ENCODE data around the gene MPPED1. TPM values are rescaled to one million over a fixed set of nuclear protein-coding genes. Genes with fewer than 3 reads are reported as not detected.

The MPPED1 gene
- polyA plus RNA-seq, 1 experiment, result not detected

GRCh38 chr22:43418079-43418825 is 6.4 kb downstream of the MPPED1 start:
- H3K27me3 ChIP-seq (ENCODE audit: control insufficient read depth, insufficient read depth, low read length), result peaks cover 24% of the 10 kb centered on the region

GRCh38 chr22:43419371-43420080 is 7.7 kb downstream of the MPPED1 start:
- ChIA-PET POLR2A (no interaction called here), CTCF (no interaction called here)
- TF ChIP-seq CTCF (IDR thresholded peaks at IDR 0.05; ENCODE audit: low read depth, low read length), result no peak
- Histone ChIP-seq H3K4me3 (ENCODE audit: low read depth, low read length) (no peak overlapping the region), H3K27me3 (ENCODE audit: control insufficient read depth, insufficient read depth, low read length) (peaks cover 16% of the 10 kb centered on the region), H3K9me3 (ENCODE audit: control insufficient read depth, insufficient read depth, low read length) (no peaks in the 10 kb centered on the region), H3K27ac (ENCODE audit: low read depth, low read length) (no peak overlapping the region)
- no peak for DNase-seq (ENCODE audit: low read depth, low spot score)

More at GRCh38 chr22:43418079-43418825, 6.4 kb downstream of the MPPED1 start:
- TF ChIP-seq CTCF (IDR thresholded peaks at IDR 0.05; ENCODE audit: low read depth, low read length), result no peak
- no peak for DNase-seq (ENCODE audit: low read depth, low spot score)
- ChIA-PET POLR2A (no interaction called here), CTCF (no interaction called here)
- Histone ChIP-seq H3K27ac (ENCODE audit: low read depth, low read length) (no peak overlapping the region), H3K9me3 (ENCODE audit: control insufficient read depth, insufficient read depth, low read length) (no peaks in the 10 kb centered on the region), H3K4me3 (ENCODE audit: low read depth, low read length) (no peak overlapping the region)

DNA sequence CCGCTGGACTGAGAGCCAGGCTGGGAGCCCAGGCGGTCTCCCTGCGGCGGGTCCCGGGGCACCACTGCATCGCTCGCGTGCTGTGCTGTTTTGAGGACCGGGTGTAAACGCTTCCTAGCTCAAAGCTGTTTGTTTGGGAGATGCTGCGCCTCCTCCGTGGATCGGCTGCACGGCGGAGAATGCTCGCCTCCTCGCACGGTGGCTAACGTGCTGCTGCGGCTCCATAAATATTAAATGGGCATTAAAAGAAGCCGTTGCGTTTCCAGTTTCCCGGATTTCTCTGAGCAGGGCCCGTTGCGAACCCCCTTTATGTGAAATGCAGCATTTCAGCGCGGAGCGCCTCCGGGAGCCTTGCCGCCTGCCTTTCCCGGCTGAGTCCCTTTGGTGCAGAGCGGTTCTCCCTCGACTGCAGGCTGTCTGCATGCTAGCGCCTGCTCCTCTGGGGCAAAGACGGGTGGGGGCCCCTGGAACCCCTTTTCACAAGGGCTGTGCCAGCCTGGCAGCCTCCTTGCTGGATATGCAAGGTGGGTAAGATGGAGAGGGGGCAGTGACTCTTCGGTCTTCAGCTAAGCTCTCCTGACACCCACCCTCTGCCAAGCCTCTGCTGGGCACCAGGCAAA is 9.3 kb downstream of the MPPED1 start:
- peaks cover 23% of the 10 kb centered on the region for H3K27me3 ChIP-seq (ENCODE audit: control insufficient read depth, insufficient read depth, low read length)
- no peak for TF ChIP-seq CTCF (IDR thresholded peaks at IDR 0.05; ENCODE audit: low read depth, low read length)
- no peak overlapping the region for H3K4me3 ChIP-seq (ENCODE audit: low read depth, low read length)
- H3K9me3 ChIP-seq (ENCODE audit: control insufficient read depth, insufficient read depth, low read length), result no peaks in the 10 kb centered on the region
- ChIA-PET POLR2A (no interaction called here), CTCF (no interaction called here)
- no peak overlapping the region for H3K27ac ChIP-seq (ENCODE audit: low read depth, low read length)
- DNase-seq (ENCODE audit: low read depth, low spot score), result no peak

DNA sequence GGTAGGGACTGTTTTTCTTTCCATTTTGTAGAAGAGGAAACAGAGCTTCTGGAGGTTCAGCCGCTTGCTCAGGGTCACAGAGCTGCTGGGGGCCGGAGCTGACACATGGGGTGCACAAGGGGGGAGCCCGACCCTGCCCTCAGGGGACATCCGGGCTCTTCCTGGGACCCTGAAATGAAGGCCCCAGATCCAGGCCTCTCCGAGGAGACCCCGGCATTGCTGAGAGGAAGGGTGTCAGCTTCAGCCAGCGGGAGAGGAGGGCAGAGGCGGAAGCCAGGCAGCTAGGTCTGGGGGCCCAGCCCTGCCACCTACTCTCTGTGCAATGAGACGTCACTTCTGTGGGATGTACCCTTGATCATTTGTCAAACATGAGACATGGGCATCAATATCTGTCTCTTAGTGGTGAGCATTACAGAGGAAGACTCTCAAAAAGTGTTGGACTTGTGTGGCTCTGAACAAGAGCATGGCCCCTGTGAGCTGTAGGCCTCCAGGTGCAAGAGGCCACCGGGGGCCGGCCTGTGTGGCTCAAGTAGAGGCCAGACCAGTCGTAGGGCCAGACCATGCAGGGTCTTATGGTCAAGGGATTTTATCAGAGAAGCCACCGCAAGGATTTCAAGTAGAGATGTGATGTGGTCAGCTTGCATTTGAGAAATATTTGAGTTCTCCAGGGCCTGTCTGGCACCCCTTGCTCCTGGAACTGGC is 10.3 kb downstream of the MPPED1 start:
- no peak overlapping the region for H3K27ac ChIP-seq (ENCODE audit: low read depth, low read length)
- ChIA-PET POLR2A (no interaction called here), CTCF (no interaction called here)
- peaks cover 20% of the 10 kb centered on the region for H3K27me3 ChIP-seq (ENCODE audit: control insufficient read depth, insufficient read depth, low read length)
- TF ChIP-seq CTCF (IDR thresholded peaks at IDR 0.05; ENCODE audit: low read depth, low read length), result no peak
- H3K9me3 ChIP-seq (ENCODE audit: control insufficient read depth, insufficient read depth, low read length), result no peaks in the 10 kb centered on the region
- H3K4me3 ChIP-seq (ENCODE audit: low read depth, low read length), result no peak overlapping the region
- no peak for DNase-seq (ENCODE audit: low read depth, low spot score)

Measured in AG04450 (cell line).